H1 (cell line): ENCODE data around the gene CACNG5. TPM values are rescaled to one million over a fixed set of nuclear protein-coding genes. Genes with fewer than 3 reads are reported as not detected.

Source experiments
- BRCA1 ChIP-seq: IDR thresholded peaks from 2 replicates; pipeline ENCODE4 v1.6.1; 2012; ENCODE audit warnings: low read depth, low read length, improper control_type of control experiment
- CBX8 ChIP-seq: fragments of 300-800, 300-1000 bp; sonication (generic); IDR thresholded peaks from 2 replicates; pipeline ENCODE4 v1.7.1; 2016; ENCODE audit warnings: low read depth, low read length, borderline replicate concordance
- CHD7 ChIP-seq: fragments of 300-600 bp; sonication (generic); IDR thresholded peaks from 2 replicates; pipeline ENCODE4 v1.7.1; 2012; ENCODE audit warnings: low read length, moderate library complexity, mild to moderate bottlenecking, inconsistent platforms; ENCODE audit not compliant: insufficient replicate concordance
- GTF2F1 ChIP-seq: IDR thresholded peaks from 2 replicates; pipeline ENCODE4 v1.6.1; 2012; ENCODE audit warnings: low read depth, low read length, improper control_type of control experiment, borderline replicate concordance
- RBBP5 ChIP-seq: IDR thresholded peaks from 2 replicates; pipeline ENCODE4 v1.7.1; 2012; ENCODE audit warnings: low read depth, mild to moderate bottlenecking, inconsistent platforms, low read length, moderate library complexity, borderline replicate concordance
- polyA plus RNA-seq, 7 experiments: library from polyadenylated mRNA; depleted of rRNA in 3 of 7; stranded (reverse) in 5 of 7; unstranded in 2 of 7; fragments of >200 nt in 5 of 7; fragments of 200-250 nt in 2 of 7; gene quantifications; 1 replicate in 5 of 7; 2 replicates in 1 of 7; 4 replicates in 1 of 7; pipeline versions ENCODE4 v1.2.1 to v1.2.3, GENCODE V29; 2011 to 2013; ENCODE audit warnings: missing spikeins in 2 of 7, mixed read lengths in 2 of 7
- total RNA-seq: library from RNA; stranded (reverse); fragmentation: NEBNext Ultra II Directional; extraction: Animal tissue kit (Norgen Biotek cat#: 25700); gene quantifications from 2 replicates; pipeline ENCODE4 v1.2.1, GENCODE V29; 2021

CACNG5 gene
- total and polyA plus RNA-seq, 2 of the 8 experiments (the other 6 are each of a cell fraction or from before 2014, with no cell fraction given), result 2.2 to 3.1 TPM

GRCh38 chr17:66893863-66894262, 58.9 kb downstream of the CACNG5 start (continued):
- TF ChIP-seq CHD7 (no peak), RBBP5 (no peak), BRCA1 (no peak), CBX8 (no peak), GTF2F1 (no peak)
